HG03571 (cell line): Measurements from ENCODE around the gene NUDT8.
"Not testable (repeated sequence)": the region's sequence is repeated elsewhere in the genome, so short reads cannot be mapped to it uniquely, and the experiment has no call there.

Source experiments
- ATAC-seq: cut with Tn5 transposase; IDR thresholded peaks from one replicate; pipeline ENCODE4 v1.9.1; 2021; ENCODE audit not compliant: unreplicated experiment

Gene NUDT8

DNA sequence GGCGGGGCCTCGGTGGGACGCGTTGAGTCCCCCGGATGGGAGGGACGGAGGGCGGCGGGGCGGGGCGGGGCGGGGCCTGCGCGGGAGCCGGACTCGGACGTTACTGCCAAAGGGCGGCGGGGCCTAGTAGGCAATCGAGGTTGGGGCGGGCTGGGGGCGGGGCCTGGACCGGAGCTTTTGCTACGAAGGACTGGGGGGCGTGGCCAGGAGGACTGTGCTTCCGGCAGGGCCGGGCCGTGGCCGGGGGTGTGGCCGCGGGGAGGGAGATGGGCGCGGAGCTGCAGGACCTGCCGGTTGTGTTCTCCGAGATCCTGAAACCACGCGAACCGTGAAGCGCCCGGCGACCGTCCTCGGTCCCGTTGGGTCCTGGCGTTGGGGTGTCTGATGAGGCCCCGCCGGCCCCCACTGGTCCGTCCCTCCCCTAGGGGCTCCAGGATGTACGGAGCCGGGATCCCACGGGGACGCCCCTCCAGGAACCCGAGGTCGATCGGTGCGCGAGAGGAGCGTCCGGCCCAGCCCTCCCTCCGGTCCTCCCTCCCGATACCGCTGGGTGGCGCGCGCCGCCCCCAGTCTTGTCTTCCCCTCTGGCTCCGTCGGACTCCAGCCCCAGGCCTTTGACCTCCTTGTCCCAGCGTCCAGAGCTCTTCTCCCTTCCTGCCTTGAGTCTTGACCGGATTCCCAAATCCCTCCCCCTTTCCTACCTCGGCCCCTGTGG, 648 bp upstream of the NUDT8 start:
- ATAC-seq = peak; percentile 53

DNA sequence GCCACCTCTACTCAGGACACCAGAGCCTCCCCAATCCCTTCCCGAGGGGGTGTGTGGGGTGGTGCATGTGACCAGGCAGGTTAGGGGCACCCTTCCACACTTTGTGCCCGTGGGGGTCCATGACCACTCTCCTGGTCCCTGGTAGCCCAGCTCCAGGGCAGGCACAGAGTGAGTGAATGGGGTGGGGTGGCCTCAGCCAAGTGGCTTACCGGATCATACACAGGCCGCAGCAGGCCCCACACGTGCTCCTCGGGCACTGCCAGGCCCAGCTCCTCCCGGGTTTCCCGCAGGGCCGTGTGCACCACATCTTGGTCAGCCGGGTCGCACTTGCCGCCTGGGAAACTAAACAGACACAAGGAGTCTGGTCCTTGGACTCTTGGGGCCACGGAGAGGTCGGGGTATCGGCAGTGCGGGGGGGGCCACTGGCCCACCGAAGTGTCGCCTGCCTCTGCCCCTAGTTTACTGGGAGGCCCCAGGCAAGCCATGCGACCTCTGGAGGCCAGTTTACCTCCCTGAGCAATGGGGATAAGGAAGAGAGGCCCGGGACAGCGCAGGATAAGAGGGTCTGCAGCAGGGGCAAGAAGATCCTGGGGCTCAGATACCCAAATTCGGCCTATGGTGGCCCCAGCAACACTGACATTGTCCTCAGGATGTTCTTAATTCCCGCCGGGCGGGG, 889 bp downstream of the NUDT8 start:
- ATAC-seq = no peak

DNA sequence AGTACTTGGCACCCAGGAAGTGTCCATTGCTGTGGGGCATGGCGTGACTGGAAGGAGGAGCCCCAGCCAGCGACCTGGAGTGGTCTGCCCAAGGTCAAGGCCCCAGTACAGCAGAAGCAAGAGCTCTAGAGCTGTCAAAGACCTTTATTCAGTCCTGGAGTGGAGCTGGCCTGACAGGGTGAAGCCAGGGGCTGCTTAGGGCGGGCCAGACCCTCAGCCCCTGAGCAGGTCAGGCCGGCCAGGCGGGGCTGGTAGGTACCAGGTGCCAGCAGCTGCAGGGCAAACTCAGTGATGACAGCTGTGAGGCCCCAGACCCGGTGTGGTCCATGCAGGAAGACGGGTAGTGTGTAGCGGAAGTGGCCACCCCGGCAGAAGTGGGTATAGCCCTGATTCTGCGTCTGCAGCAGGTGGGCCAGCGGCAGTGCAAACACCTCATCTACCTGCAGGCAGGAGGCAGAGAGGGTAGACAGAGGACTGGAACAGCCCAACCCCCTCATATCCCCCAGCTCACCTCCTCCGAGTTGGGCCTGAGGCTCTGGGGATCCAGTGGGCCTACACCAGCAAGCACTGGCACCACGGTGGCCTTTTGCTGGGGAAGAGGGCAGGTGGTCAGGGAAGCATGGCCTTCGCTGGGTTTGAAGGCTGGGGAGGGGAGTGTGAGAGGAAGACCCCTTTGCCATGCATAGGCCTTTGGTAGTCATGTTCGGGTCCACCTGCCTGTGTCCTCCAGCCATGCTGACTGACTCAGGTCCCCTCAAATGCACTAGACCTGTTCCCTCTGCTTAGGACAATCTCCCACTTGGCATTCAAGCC, 1.7 kb downstream of the NUDT8 start:
- no peak for ATAC-seq

DNA sequence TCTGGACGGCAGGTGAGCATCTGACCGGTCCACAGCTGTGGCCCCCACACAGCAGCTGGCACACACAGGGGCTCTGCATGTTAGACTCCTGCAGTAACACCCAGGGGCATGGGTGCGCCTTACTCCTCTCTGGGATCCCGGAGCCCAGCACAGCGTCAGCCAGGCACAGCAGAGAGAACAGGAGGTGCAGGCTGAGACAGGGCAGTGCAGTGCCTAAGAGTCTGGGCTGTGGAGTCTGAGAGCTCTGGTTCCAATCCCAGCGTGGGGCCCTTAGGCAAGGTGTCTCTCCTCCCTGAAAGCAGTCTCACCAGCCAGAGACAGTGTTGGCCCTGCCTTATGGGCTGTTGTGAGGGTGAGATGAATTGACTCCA, 2.3 kb downstream of the NUDT8 start:
- ATAC-seq = no peak

DNA sequence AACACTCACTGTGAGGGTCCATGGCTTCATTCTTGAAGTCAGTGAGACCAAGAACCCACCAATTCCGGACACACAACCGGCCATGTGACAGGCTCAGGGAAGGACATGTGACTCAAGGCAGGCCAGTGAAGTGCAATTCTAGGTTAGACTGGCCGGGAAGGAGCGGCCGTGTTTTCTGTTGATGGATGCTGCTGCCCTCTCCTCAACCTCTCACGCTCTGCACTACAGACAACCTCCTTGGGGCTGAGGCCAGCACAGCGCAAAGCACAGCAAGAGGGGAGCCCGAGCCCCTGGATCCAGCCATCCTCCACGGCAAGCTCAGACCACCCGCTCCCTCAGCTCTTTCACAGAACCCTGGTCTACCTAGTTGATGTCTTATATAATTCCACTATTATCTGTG, 2.8 kb downstream of the NUDT8 start:
- no peak for ATAC-seq

DNA sequence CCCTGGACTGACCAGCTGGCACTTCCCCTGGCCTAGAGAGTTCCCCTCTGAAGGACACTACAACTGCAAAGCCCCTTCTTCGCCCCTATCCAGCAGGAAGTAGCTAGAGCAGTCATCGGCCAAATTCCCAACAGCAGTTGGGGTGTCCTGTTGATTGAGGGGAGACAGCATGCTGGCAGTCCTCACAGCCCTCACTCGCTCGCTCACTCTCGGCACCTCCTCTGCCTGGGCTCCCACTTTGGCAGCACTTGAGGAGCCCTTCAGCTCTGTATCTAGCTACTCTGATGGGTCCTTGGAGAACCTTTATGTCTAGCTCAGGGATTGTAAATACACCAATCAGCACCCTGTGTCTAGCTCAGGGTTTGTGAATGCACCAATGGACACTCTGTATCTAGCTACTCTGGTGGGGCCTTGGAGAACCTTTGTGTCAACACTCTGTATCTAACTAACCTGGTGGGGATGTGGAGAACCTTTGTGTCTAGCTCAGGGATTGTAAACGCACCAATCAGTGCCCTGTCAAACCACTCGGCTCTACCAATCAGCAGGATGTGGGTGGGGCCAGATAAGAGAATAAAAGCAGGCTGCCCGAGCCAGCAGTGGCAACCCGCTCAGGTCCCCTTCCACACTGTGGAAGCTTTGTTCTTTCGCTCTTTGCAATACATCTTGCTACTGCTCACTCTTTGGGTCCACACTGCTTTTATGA, 3.5 kb downstream of the NUDT8 start:
- not testable (repeated sequence) for ATAC-seq

DNA sequence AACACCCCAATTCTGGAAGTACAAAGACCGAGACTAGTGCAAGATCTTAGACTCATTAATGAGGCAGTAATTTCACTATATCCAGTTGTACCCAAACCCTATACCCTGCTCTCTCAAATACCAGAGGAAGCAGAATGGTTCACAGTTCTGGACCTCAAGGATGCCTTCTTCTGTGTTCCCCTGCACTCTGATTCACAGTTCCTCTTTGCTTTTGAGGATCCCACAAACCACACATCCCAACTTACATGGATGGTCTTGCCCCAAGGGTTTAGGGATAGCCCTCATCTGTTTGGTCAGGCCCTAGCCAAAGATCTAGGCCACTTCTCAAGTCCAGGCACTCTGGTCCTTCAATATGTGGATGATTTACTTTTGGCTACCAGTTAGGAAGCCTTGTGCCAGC, 5.9 kb downstream of the NUDT8 start:
- not testable (repeated sequence) for ATAC-seq

DNA sequence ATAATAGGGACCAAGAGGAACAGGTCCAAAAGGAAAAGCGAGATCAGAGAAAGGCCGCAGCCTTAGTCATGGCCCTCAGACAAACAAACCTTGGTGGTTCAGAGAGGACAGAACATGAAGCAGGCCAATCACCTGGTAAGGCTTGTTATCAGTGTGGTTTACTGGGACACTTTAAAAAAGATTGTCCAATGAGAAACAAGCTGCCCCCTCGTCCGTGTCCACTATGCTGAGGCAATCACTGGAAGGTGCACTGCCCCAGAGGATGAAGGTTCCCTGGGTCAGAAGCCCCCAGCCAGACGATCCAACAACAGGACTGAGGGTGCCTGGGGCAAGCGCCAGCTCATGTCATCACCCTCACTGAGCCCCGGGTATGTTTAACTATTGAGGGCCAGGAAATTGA, 6.8 kb downstream of the NUDT8 start:
- ATAC-seq = not testable (repeated sequence)

DNA sequence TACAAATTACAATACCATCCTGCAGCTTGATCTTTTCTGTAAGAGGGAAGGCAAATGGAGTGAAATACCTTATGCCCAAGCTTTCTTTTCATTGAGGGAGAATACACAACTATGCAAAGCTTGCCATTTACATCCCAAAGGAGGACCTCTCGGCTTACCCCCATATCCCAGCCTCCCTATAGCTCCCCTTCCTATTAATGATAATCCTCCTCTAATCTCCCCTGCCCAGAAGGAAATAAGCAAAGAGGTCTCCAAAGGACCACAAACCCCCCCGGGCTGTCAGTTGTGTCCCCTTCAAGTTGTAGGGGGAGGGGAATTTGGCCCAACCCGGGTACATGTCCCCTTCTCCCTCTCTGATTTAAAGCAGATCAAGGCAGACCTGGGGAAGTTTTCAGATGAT, 7.8 kb downstream of the NUDT8 start:
- not testable (repeated sequence) for ATAC-seq

DNA sequence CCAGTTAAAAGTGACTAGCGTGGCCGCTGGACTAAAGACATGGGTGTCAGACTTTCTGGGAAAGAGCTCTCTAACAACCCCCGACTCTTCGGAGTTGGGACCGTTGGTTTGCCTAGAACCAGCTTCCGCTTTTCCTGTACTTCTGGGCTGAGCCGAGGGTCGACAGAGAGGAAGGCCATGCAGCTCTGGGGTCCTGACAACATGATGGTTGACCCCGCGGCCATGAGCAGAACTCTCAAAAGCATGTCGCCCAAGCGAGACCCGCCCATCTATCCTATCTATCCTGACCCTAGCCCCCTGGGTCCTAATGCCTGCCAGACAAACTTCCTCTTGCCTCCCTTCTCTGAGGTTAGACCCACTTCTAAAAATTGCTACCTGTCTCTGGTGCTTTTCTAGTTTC, 9.1 kb downstream of the NUDT8 start:
- ATAC-seq = not testable (repeated sequence)

DNA sequence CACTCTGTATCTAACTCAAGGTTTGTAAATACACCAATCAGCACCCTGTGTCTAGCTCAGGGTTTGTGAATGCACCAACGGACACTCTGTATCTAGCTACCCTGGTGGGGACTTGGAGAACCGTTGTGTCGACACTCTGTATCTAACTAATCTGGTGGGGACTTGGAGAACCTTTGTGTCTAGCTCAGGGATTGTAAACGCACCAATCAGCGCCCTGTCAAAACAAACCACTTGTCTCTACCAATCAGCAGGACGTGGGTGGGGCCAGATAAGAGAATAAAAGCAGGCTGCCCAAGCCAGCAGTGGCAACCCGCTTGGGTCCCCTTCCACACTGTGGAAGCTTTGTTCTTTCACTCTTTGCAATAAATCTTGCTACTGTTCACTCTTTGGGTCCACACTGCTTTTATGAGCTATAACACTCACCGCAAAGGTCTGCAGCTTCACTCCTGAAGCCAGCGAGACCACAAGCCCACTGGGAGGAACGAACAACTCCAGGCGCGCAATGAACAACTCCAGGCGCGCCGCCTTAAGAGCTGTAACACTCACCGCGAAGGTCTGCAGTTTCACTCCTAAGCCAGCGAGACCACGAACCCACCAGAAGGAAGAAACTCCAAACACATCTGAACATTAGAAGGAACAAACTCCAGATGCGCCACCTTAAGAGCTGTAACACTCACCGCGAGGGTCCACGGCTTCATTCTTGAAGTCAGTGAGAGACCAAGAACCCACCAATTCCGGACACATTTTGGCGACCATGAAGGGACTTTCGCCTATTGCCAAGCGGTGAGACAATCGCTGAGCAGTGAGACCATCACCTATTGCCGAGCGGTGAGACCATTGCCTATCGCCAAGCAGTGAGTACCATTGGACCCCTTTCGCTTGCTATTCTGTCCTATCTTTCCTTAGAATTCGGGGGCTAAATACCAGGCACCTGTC, 9.8 kb downstream of the NUDT8 start:
- ATAC-seq = not testable (repeated sequence)

DNA sequence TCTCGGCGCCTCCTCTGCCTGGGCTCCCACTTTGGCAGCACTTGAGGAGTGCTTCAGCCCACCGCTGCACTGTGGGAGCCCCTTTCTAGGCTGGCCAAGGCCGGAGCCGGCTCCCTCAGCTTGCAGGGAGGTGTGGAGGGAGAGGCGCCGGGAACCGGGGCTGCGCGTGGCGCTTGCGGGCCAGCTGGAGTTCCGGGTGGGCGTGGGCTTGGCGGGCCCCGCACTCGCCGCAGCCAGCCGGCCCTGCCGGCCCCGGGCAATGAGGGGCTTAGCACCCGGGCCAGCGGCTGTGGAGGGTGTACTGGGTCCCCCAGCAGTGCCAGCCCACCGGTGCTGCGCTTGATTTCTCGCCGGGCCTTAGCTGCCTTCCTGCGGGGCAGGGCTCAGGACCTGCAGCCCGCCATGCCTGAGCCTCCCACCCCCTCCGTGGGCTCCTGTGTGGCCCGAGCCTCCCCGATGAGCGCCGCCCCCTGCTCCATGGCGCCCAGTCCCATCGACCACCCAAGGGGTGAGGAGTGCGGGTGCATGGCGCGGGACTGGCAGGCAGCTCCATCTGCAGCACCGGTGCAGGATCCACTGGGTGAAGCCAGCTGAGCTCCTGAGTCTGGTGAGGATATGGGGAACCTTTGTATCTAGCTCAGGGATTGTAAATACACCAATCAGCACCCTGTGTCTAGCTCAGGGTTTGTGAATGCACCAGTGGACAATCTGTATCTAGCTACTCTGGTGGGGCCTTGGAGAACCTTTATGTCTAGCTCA, 10.7 kb downstream of the NUDT8 start:
- not testable (repeated sequence) for ATAC-seq

DNA sequence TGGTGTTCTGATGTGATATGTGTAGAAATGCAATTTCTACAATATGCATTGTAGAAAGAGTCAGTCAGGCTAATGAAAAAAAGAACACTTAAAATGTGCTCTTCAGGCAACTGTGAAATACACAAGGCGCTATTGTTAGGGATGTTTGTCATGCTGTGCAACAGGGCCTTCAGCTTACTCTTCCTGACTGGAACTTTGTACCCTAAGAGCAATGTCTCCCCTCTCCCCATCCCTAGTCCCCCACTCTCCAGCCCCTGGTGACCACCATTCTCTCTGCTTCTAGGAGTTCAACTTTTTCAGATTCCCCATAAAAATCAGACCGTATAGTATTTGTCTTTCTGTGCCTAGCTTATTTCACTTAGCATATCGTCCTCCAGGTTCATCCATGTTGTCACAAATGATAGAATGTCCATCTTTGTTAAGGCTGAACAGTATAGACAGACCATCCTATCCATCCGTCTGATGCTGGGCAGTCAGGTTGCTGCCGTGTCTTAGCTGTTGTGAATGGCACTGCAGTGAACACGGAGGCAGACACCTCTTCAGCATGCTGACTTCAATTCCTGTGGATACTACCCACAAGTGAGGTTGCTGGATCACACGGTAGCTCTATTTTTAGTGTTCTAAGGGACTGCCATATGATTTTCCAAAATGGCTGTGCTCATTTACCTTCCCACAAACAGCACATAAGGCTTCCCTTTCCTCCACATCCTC, 12.3 kb downstream of the NUDT8 start:
- ATAC-seq = no peak

DNA sequence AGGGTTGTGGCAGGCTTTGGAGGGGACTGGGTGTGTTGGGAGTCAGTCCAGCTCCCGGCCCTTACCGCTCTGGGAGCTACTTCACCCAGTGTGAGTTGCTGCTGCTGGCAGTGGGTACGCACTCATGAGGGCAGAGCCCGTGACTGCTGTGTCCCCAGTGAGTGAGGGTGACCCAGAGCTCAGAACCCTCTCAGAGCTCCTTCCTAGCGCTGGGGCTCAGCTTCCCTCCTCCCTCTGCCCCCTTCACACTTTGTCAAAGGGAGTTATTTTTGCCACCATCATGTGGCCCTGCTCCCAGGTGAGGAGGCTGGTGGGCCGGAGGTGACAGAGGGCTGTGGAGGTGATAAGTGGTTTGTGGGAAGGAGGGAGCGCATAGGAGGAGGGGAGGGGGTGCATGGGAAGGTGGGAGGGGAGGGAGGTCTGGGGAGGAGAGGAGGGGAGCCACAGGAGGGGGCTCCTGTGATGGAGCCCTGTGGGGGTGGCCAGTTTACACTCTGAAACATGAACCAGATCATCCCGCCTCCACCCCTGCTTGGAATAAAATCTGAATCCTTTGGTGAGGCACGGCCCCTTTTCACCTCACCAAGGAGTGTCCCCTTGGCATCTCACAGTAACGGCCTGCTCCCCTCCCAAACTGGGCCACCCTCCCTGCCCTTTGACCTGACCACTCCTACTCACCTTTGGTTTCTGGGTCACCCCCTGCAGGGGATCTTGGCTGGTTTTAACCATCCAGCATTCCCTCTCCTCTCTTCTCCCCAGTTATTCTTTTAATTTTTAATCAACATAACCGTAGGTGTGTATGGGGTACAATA, 13.1 kb downstream of the NUDT8 start:
- no peak for ATAC-seq

DNA sequence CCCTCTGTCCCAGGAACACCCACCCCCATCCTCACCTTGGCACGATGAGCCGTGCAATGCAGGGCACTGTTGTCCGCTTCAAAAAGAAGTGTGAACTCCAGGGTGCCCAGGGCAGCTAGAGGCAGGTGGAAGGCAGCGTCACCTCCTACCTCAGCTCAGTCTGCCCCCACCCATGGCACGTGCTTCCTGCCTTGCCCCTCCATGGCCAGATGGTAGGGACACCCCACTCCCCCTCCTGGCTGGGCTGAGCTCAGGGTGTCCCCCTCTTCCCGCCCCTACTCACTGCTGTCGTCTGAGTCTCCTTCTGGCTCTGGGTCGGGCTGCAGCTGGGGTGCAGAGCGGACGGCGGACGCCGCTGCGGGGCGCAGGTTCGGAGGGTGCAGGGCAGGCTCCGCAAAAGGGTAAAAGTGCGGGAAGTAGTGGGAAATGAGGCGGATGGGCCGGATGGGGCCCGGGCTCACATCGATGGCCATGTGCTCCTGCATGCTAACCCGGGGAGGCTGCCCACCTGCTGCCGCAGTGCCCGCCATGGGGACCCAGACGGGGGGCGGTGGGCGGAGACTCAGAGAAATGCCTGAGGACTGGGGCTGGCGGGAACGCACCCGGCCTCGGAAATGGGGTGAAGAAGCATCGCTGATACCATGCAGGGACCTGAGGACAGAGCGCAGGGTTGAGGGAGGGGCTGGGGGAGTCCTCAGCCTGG, 13.9 kb downstream of the NUDT8 start:
- no peak for ATAC-seq

DNA sequence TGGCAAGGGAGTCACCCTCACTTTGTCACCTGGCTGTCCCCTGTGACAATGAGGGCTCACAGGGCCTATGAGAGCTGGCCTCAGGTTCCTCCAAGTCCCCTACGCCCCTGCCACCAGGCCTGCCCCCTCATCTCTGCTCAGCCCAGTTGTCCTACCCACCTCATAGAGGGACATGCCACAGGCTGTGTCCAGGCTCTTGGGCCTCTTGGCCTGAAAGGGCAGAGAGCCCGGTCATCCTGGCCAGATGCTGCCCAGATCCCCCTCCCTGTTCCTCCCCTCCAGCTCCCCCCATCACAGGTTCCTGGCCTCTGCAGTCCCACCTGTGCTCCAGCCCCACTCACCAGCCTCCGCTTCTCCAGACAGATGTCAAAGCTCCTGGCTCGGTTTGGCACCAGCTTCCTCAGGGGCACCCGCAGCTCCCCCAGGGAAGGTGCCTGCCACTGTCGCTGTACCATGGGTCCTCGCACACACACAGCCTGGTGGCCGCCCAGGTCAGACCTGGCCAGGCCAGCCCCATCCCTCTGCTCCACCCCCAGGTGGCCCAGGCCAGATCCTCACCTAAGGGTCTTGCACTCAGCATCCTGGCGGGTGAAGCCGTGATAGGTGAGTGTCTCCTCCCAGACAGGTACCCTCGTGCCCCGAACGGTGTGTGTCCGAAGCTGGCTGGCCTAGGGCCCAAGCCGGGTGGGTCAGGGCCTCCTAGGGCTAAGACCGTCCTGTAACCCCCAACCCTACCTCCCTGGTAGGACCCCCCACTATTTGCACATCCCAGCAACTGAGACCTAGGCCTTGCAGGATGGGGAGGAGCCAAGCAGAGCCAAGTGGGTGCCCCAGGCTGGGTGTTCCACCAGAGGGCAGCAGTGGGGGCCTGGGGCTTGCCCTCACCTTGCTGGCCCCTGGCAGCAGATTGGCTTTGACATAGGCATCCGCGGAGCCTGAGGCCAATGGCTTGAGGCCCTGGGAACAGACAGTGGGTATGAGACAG, 14.7 kb downstream of the NUDT8 start:
- no peak for ATAC-seq
